Measurements from ENCODE around the gene MGMT. TPM values are rescaled to one million over a fixed set of nuclear protein-coding genes. Genes with fewer than 3 reads are reported as not detected.
A peak's percentile ranks its signal among the peaks of the same experiment; 100 is the strongest.

The MGMT gene
- total RNA-seq, 1 experiment from 2014 or later, result 11.5 TPM

DNA sequence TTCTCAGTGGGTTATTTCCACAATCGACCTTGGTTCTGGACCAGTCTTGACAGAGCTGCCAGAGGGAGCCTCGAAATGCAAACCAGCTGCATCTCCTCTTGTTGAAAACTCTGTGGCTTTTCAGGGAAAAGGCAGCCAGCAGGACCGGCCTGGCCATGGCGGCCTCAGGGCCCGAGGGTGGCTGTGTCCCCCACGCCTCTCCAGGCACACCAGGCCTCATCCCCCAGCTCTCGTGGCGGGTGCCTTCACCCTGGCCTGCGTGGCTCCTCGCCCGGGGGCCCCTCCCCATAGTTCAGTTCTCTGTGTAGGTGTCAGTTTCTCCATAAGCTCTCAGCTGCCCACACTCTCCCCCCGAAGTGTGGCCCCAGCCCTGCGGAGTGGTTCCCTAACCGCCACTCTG lies 63.5 kb downstream of the MGMT start (continued):
- TF ChIP-seq, protein P1, sequence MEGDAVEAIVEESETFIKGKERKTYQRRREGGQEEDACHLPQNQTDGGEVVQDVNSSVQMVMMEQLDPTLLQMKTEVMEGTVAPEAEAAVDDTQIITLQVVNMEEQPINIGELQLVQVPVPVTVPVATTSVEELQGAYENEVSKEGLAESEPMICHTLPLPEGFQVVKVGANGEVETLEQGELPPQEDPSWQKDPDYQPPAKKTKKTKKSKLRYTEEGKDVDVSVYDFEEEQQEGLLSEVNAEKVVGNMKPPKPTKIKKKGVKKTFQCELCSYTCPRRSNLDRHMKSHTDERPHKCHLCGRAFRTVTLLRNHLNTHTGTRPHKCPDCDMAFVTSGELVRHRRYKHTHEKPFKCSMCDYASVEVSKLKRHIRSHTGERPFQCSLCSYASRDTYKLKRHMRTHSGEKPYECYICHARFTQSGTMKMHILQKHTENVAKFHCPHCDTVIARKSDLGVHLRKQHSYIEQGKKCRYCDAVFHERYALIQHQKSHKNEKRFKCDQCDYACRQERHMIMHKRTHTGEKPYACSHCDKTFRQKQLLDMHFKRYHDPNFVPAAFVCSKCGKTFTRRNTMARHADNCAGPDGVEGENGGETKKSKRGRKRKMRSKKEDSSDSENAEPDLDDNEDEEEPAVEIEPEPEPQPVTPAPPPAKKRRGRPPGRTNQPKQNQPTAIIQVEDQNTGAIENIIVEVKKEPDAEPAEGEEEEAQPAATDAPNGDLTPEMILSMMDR (IDR thresholded peaks at IDR 0.05 in 2 of 3, conservative IDR thresholded peaks at IDR 0.05 in 1 of 3; ENCODE audit: borderline replicate concordance in 1 of 3, insufficient read depth in 1 of 3, low read depth in 2 of 3, low read length in 2 of 3), result no peak
- TF ChIP-seq EZH2 (IDR thresholded peaks at IDR 0.05) (no peak), EGR1 (IDR thresholded peaks at IDR 0.05; ENCODE audit: low read depth) (no peak)

DNA sequence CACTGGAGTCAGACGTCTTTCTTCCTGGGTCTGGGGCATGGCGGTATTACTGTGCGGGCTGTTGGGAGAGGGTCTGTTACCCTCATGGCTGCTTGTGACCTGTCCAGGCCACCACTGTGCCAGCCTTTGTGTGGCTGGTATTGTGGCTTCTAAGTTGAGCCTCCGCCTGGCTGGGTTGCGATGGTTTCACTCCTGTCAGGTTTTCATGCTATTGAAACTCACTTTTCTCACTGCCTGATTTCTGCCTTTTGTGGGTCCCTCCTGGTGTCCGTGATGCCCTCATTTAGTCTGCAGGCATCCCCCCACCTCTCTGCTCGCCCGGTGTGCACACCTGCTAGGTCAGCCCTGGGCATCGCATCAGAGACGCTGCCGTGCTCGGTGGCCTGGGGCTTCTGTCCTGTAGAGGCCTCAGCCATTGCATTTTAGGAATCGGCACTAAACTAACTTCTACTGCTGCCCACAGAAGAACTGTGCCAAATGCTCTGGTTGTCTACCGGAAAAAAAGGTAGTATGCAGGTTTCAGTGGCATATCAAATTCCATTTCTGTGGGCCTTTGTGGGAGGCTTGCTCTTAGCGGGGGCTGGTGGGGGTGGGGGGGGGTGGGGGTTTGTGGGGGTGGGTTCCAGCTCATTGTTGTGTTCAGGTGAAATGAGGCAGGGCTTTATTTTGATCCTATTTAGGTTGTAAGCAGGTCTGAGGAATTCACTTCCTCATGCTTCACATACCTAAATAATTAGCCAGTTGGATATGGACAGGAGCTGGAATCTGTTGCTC lies 64.3 kb downstream of the MGMT start:
- DNase-seq (ENCODE audit: low read depth, low spot score) (peak; percentile 7), ATAC-seq (peak; percentile 72)
- Histone ChIP-seq H3K79me2 (ENCODE audit: insufficient read depth, low read length) (no peaks in the 10 kb centered on the region), H3K9me3 (ENCODE audit: control insufficient read depth in 1 of 2, insufficient read depth in 1 of 2, low read depth in 1 of 2, low read length in 2 of 2) (peaks cover 0 to 16% of the 10 kb centered on the region in 2 experiments; a peak in 2 of 4 replicates), H3K27ac (ENCODE audit: low read depth, low read length) (peak overlapping the region; percentile 17; the same call in 1 of the 2 replicates), H3K9ac (ENCODE audit: low read length) (0 out of 2 replicates have a peak overlapping the region, but pooled peaks have one; percentile 13), H3K4me3 (replicated peaks in 1 of 2; ENCODE audit: low read depth in 1 of 2, low read length in 2 of 2) (no peak overlapping the region), H4K20me1 (ENCODE audit: insufficient read depth) (no peaks in the 10 kb centered on the region), H3K36me3 (ENCODE audit: control insufficient read depth in 1 of 2, insufficient read depth in 2 of 2, low read length in 2 of 2) (no peaks in the 10 kb centered on the region), H3K27me3 (ENCODE audit: insufficient read depth, low read length) (no peaks in the 10 kb centered on the region), H2AFZ (ENCODE audit: low read depth, low read length, poor library complexity, severe bottlenecking) (no peak overlapping the region), H3K4me1 (ENCODE audit: control insufficient read depth in 1 of 2, insufficient read depth in 2 of 2, low read length in 2 of 2) (peaks cover 8 to 18% of the 10 kb centered on the region in 2 experiments), H3K9me2 (ENCODE audit: insufficient read depth) (no peaks in the 10 kb centered on the region), H3K4me2 (ENCODE audit: low read length) (peak overlapping the region; percentile 72)
- ChIA-PET RAD21 (ENCODE audit: low non-redundant PET in 1 of 2, low total read pairs in 2 of 2, uncharacterized antibody in 2 of 2, unreplicated experiment in 2 of 2) (no interaction called here), POLR2A (no interaction called here), CTCF (no interaction called here)
- BruUV-seq (replicated peaks), result no TSS peak
- intact Hi-C loops (cut with micrococcal nuclease), result no loop called here
- TF ChIP-seq CBX3 (IDR thresholded peaks at IDR 0.05; ENCODE audit: low read depth) (no peak), SIN3A (IDR thresholded peaks at IDR 0.05; ENCODE audit: low read depth) (no peak), EZH2phosphoT487 (IDR thresholded peaks at IDR 0.05; ENCODE audit: borderline replicate concordance) (no peak), ZNF274 (IDR thresholded peaks at IDR 0.05; ENCODE audit: low read depth, low read length) (no peak), RAD21 (IDR thresholded peaks at IDR 0.05; ENCODE audit: low read depth) (no peak), FOSL1 (IDR thresholded peaks at IDR 0.05; ENCODE audit: low read depth) (peak; percentile 30; the same call in 1 of the 2 replicates), SP1 (IDR thresholded peaks at IDR 0.05; ENCODE audit: low read depth) (0 out of 2 replicates have a peak, but pooled peaks have one; percentile 24), YY1 (IDR thresholded peaks at IDR 0.05; ENCODE audit: extremely low read depth, insufficient replicate concordance, low read depth, low read length) (no peak), POLR2A (IDR thresholded peaks at IDR 0.05; ENCODE audit: borderline replicate concordance, extremely low read depth, insufficient read depth, insufficient read length) (no peak), CEBPB (IDR thresholded peaks at IDR 0.05; ENCODE audit: low read depth) (no peak), TCF7L2 (IDR thresholded peaks at IDR 0.05; ENCODE audit: borderline replicate concordance, extremely low read depth, insufficient read depth, insufficient read length) (no peak)
- TF ChIP-seq, protein P2, sequence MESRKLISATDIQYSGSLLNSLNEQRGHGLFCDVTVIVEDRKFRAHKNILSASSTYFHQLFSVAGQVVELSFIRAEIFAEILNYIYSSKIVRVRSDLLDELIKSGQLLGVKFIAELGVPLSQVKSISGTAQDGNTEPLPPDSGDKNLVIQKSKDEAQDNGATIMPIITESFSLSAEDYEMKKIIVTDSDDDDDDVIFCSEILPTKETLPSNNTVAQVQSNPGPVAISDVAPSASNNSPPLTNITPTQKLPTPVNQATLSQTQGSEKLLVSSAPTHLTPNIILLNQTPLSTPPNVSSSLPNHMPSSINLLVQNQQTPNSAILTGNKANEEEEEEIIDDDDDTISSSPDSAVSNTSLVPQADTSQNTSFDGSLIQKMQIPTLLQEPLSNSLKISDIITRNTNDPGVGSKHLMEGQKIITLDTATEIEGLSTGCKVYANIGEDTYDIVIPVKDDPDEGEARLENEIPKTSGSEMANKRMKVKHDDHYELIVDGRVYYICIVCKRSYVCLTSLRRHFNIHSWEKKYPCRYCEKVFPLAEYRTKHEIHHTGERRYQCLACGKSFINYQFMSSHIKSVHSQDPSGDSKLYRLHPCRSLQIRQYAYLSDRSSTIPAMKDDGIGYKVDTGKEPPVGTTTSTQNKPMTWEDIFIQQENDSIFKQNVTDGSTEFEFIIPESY (IDR thresholded peaks at IDR 0.05; ENCODE audit: extremely low read depth, insufficient replicate concordance, low read length), result no peak
- TF ChIP-seq, protein P3, sequence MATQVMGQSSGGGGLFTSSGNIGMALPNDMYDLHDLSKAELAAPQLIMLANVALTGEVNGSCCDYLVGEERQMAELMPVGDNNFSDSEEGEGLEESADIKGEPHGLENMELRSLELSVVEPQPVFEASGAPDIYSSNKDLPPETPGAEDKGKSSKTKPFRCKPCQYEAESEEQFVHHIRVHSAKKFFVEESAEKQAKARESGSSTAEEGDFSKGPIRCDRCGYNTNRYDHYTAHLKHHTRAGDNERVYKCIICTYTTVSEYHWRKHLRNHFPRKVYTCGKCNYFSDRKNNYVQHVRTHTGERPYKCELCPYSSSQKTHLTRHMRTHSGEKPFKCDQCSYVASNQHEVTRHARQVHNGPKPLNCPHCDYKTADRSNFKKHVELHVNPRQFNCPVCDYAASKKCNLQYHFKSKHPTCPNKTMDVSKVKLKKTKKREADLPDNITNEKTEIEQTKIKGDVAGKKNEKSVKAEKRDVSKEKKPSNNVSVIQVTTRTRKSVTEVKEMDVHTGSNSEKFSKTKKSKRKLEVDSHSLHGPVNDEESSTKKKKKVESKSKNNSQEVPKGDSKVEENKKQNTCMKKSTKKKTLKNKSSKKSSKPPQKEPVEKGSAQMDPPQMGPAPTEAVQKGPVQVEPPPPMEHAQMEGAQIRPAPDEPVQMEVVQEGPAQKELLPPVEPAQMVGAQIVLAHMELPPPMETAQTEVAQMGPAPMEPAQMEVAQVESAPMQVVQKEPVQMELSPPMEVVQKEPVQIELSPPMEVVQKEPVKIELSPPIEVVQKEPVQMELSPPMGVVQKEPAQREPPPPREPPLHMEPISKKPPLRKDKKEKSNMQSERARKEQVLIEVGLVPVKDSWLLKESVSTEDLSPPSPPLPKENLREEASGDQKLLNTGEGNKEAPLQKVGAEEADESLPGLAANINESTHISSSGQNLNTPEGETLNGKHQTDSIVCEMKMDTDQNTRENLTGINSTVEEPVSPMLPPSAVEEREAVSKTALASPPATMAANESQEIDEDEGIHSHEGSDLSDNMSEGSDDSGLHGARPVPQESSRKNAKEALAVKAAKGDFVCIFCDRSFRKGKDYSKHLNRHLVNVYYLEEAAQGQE (IDR thresholded peaks at IDR 0.05; ENCODE audit: low read depth), result no peak
- TF ChIP-seq, protein P4, sequence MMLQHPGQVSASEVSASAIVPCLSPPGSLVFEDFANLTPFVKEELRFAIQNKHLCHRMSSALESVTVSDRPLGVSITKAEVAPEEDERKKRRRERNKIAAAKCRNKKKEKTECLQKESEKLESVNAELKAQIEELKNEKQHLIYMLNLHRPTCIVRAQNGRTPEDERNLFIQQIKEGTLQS (IDR thresholded peaks at IDR 0.05), result no peak
